Measurements from ENCODE around the gene PEX14.

PEX14 gene

DNA sequence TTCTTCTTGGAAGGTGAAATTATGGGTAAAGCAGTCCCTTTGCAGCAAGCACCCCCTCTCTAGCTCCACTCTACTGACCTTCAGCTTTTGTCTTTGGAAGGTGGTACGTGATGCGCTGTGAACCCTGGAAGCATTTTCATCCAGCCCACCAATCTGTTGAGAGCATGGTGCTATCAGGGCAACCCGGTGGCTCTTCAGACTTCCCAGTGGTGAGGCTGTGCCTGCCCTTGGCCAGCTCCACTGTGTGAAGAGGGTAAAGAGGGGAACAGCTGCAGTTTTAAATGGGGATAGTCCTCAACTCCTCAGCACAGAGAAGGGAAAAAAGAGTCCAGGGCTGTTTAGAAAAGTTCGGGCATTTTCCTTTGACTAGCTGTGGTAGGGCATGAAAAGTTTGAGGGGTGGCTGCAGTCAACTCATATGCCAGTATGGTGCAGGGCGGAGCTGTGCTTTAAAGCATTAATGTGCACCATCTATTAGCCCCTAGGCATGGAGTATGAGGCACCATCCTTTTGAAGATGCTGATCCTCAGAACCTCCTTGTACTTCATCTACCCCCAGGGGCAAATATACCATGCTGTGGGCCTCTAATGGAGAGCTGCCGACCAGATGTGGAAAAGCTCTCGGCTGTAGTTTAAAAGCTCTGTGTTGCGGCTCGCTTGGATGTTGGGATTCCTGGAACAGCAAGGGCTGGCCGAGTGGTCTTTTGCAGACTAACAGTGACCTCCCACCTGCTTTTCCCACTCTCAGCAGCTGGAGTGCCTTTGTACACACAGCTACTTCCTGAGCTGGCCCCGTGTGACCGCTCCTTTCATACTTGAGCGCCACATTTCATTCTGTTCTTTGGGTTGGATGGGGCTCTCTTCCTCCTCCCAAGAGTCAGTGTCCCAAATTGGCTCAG is 123.0 kb downstream of the PEX14 start:
- DNase-seq (ENCODE audit: low spot score): no peak

DNA sequence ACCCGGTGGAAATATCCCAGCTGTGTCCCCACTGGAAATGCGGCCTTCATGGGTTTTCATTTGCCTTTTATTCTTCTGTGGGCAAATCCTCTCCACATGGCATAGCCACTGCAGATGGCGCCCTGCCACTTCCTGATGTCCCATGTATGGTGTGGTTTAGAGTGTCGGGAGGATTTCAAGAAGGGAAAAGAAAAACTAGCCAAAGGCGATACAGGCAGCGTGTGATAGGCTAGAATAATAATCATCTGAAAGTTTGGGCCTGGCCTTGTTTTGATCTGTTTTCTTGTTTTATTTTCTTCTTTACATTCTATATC is 123.6 kb downstream of the PEX14 start:
- no peak for DNase-seq (ENCODE audit: low spot score)

DNA sequence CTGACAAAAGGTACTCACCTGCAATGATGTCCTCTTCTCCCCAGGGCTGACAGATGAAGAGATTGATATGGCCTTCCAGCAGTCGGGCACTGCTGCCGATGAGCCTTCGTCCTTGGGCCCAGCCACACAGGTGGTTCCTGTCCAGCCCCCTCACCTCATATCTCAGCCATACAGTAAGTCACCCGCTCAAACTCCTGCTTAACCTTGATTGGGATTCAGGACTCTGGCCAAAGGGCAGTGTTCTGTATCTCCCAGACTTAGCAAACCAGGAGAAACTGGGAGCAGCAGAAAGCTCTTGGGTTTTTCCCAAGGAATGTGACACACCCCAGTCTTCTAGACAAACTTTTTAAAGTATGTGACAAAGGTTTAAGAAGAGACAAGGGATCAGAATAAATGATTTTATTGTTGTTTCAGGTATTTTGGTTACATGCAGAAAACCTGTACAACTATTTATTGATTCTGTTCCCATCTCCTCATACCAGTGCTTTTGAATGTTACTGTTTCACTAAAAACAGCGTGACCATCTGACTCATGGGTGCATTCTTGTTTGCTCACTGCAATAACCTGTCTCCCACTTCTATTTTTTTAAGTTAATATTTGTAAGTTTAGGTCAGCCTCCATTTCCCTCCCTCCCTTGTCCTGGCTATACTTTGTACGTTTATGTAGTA is 124.6 kb downstream of the PEX14 start:
- DNase-seq (ENCODE audit: low spot score): no peak

DNA sequence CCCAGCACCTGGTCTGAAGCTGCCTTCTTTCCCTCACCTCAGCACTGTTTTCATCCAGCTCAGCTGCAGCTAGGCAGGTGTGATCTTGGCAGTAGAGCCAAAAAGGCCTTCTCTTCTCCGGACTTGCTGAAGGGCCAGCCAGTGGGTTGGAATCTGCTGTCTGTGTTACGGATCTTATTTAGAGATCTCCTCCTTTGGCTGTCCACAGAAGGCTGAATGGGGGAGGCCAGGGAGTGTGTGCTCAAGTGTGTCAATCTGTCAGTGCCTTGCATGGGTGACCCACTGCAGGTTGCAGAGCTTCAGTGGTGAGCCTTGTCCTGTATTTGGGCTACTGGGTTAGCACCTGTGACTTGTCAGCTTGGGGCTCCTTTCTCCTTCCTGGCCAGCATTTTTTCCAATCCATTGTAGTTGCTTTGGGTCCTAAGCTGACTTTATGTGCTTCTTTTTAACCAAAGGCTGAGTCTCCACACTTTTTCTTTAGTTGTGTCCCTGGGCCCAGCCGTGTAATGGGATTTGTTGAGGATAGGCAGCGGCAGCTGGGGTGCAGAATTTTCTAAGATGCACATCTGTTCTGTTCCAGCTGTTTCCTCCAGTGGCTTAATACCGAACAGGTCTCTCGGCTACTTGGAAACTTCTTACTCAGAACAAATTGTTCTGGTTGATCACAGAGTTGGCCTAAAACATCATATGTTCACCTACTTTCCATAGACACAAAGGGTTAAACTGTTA is 126.8 kb downstream of the PEX14 start:
- DNase-seq (ENCODE audit: low spot score): no peak

DNA sequence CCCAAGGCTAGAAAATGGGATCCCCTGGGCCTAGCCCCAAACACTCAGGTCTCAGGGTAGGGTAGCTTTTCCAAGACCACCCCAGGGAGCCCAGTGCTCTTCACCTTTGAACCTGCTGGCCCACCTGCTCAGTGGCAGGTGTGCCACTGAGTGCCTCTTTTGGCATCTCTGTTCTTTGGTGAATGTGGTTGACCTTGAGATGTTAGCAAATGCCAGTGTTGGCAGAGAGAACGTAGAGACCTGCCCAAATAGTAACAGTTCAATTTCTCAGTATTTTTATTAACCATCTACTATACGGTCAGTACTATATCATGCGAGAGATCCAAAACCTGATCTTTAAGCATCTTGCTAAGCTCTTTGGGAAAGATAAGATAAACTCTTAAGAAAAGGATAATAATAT is 128.2 kb downstream of the PEX14 start:
- no peak for DNase-seq (ENCODE audit: low spot score)

DNA sequence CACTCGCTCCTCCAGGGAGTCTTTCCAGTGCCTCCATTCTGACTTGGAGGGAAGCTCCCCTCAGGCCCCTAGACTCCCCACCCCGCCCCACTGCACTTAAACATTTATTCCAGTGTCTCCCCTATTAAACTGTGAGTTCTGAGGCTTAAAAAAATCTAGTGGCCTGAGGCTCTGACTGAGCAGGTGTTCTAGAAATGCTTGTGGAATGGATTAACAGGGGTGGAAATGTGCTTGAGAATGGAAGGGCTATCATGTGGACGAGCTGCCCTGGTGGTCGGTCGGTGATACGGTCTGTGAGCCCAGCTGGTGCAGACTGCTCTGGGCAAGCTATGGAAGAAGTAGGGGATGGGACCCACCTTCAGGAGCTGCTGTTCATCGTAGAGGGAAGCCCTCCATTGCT is 130.2 kb downstream of the PEX14 start:
- DNase-seq (ENCODE audit: low spot score): no peak

DNA sequence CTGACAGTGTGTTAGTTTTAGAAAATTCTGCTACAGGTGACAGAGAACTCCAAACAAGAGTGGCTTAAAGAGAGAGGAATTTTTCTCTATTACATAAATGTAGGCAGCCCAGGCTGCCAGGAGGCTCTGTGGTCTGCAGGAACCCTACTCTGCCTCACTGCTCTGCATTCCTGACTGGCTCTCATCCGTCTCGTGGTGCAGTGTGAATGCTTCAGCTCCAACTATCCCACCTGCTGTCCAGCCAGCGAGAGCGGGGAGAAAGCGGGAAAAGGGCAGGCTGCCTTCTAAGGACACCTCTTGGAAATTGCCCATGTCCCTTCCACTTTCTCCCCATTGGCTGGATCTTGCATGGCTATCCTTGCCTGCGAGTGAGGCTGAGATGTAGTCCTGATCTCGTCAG is 131.3 kb downstream of the PEX14 start:
- DNase-seq (ENCODE audit: low spot score): no peak

DNA sequence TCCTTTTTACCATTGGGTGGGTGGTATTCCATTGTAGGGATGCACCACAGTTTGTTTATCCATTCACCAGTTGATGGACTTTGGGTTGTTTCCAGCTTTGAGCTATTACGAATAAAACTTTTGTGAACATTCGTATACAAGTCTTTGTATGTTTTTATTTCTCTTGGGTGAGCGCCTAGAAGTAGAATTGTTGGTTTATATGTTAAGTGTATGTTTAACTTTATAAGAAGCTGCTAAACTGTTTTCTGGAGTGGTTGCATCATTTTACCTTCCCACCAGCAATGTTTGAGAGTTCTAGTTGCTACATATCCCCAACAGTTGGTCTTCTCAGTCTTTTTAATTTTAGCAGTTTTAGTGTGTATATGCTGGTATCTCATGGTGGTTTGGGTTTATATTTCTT is 132.5 kb downstream of the PEX14 start:
- DNase-seq (ENCODE audit: low spot score): no peak

DNA sequence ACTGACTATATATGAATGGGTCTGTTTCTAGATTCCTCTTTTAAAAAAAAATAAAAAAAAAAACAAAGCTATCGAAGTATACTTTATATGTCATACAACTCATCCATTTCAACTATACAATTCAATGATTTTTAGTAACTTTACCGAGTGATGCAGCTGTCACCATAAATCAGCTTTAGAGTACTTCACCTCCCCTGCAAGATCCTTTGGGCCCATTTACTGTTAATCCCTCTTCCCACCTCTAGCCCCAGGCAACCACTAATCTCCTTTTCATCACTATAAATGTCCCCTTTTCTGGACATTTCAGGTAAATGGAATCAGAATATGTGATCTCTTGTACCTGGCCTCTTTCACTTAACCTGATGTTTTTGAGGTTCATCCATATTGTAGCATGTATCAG is 133.9 kb downstream of the PEX14 start:
- no peak for DNase-seq (ENCODE audit: low spot score)

DNA sequence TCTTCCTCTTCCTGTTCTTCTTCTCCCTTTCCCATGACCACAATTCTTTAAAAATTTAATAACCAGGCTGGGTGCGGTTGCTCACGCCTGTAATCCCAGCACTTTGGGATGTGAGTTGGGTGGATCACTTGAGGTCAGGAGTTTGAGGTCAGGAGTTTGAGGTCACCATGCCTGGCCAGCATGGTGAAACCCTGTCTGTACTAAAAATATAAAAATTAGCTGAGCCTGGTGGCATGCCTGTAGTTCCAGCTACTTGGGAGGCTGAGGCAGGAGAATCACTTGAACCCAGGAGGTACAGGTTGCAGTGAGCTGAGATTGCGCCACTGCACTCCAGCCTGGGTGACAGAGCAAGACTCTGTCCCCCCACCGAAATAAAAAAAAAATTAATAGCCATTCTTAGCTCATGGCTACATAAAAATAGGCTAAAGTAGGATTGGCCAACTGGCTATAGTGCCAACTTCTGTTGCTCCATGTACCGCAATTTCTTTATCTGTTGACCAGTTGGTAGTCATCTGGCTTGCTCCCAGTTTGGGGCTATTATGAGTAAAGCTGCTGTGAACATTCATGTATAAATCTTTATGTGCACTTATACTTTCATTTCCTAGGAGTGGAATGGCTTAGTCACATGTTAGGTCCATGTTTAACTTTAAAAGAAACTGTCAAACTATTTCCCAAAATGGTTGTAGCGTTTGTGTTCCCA is 136.3 kb downstream of the PEX14 start:
- no peak for DNase-seq (ENCODE audit: low spot score)

DNA sequence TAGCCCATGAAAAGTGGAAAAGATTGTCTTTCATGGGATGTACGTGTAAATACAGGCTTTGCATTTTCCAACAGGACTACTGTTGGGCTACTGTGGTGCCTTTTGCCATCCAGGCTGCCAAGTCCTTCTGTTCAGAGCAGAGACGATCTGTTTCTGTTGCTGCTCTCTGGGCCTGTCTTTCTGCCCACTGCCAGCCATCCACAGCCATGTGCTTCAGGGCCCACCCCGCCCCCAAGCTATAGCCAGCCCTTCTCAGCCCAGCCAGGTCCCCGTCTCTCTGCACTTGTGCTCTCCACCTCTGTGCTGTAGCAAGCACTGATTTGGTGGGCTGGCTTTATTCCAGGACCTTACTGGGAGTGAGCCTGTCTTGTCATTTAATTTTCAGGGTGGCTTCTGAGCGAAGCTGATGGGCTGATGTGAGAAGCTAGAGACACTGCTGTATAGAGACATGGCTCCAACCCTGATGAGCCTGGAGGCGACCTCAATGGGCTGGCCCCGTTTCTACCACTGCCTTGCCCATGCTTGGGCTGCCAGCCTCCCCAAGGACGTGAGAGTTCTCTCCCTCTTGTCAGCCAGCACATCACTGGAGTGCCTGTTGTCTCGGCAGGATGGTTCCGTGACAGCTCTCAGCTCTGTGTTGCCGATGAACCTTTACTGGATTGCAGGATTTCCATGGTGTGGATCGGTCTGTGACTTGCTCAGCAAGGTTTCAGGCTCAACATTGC is 137.8 kb downstream of the PEX14 start:
- no peak for DNase-seq (ENCODE audit: low spot score)

DNA sequence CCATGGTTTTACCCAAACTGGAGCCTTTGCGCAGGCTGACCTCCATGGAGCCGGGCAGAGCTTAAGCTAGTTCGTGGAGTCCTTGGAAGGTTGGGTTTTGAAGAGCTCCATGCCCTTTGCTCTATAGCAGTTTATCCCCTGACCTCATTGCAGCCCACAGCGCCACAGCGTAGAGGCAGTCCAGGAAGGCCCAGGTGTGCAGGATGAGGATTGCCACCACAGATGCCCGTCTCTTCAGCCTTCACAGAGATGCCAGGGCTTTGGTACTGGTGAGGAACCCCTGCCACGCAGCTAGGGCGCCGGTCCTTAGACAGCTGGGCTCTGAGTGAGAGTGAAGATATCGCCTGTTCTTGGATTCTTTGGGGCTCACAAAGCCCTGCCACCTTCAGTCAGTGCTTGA is 138.6 kb downstream of the PEX14 start:
- DNase-seq (ENCODE audit: low spot score): no peak

DNA sequence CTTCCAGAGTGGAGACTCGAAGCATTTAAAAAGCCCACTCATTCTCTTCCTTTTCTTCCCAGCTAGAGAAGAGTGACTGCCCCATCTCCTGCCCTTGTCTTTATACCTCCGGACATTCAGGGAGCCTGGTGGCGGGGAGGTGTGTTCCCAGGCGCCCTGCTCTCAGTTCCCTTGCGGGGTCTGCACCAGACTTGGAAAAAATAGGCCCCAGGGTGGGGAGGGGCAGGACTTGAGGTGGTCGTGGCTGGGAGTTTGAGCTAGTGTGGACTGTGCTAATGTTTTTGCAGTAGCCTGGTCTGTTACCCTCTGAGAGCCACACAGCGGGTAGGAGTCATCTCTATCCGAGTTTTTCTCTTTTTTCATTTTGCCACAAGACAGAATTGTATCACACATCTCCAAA is 139.1 kb downstream of the PEX14 start:
- no peak for DNase-seq (ENCODE audit: low spot score)

DNA sequence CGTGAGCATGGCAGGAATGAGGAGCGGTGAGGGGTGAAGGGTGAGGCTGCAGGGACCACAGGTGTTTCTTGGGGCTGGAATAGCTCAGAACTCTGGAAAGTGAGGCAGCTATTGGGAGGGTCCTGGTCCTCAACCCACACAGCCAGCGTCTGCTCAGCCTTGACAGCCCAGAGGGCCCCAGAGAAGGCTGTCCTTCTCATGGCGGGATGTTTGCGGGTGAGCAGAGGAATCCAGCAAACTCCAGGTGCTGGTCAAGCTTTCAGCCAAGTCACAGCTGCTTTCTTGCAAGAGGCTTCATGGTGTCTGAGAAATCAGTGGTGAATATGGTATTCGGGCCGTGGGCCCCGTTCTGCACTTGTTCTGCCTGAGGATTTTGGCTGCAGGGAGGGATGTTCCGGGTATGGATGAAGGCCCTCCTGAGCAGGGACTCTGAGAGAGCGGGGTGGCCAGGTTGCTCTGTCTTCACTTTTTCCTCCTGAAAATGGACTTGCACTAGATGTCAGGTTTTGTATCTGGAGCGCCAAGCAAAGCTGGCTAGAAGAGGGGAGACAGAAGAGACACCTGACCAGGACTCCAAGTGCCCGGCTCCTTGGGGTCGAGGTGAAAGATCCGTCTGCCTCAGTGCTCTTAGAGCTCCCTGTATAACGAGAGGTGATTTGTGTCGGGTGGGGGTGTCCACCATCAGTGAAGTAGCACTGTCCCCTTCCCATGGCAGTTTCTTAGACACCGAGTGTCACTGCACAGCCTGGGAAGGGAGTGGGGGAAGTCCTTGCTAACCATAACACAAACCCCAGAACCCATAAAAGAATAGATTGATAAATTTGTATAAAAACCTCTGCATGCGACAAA is 139.9 kb downstream of the PEX14 start:
- no peak for DNase-seq (ENCODE audit: low spot score)

DNA sequence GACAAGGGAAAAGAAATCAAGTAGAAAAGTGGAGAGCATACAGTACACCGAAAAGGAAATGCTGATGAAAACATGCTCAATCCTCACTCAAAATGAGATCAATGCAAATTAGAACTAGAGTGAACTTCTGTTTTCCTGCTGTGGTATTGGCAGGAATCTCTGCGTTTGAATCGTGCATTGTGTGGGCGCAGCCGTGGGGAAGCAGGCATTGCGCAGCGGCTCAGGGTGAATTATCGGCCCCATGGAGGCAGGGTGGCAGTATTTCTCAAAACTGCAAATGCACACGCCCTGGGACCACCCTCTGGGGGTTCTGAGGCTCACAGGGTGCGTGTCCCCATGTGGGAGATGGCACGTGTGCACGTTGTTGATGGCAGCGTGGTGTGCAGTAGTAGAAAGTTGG is 140.6 kb downstream of the PEX14 start:
- DNase-seq (ENCODE audit: low spot score): no peak

DNA sequence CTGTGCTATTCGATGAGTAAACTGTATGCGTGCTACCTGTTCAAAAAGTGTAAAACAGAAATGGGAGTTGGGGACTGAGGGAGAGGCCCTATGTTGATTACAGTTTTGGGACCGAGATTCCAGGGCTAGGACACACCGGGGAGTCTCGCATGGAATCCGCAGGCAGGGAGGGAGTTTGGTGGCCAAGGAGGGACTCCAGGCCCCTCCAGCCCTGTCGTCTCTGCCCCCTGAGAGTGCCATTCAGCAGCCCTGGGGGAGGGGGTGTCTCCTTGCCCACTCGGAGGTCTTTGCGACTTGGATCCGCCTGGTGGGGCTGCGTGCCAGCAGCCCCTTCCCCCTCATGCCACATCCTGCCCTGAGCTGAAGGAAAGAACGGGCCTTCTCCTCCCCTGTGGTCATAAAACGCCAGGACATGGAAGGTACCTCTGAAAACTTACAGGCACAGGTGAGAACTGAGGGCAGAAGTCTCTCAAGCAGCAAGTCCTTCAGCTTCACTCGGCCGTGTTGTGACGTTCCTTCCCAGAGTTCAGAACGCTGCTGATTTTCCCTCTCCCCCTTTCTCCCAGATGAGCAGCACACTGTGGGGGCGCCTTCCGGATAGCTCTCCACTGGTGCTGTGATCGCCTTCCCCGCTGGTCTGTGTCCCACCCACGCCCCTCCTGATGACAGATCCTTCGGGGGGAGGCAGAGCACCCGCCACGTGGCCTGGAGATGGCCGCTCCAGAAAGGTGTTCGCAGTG is 141.4 kb downstream of the PEX14 start:
- no peak for DNase-seq (ENCODE audit: low spot score)

DNA sequence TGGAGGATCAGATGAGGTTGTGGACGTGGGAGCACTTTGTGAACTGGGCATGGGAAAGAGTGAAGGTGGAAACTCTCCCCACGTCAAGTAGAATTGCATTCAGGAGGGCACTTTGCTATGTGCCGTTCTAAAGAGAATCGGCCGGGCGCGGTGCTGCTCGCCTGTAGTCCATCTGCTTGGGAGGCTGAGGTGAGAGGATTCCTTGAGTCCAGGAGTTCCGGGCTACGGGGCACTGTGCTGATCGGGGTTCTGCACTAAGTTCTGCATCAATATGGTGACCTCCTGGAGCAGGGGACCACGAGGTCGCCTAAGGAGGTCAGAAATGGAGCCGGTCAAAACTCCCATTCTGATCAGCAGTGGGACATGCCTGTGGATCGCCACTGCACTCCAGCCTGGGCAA is 141.9 kb downstream of the PEX14 start:
- no peak for DNase-seq (ENCODE audit: low spot score)

DNA sequence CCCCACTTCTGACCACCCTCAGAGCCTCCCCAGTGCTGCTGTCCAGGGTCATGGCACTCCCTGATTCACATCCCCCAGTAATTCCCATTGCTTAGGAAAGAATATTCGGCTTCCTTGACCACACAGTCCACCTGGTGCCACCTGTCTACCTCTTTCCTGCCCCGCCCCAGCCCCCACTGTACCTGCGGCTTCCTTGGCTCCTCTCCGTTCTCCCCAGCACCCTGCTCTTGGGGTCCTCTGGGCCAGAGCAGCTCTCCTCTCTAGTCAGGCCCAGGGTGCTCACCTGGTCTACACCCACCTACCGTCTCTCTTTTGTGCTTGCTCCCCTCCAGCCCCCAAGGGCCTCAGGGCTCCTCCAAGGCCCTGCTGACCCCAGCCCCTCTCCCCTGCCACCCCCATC is 142.6 kb downstream of the PEX14 start:
- no peak for DNase-seq (ENCODE audit: low spot score)

DNA sequence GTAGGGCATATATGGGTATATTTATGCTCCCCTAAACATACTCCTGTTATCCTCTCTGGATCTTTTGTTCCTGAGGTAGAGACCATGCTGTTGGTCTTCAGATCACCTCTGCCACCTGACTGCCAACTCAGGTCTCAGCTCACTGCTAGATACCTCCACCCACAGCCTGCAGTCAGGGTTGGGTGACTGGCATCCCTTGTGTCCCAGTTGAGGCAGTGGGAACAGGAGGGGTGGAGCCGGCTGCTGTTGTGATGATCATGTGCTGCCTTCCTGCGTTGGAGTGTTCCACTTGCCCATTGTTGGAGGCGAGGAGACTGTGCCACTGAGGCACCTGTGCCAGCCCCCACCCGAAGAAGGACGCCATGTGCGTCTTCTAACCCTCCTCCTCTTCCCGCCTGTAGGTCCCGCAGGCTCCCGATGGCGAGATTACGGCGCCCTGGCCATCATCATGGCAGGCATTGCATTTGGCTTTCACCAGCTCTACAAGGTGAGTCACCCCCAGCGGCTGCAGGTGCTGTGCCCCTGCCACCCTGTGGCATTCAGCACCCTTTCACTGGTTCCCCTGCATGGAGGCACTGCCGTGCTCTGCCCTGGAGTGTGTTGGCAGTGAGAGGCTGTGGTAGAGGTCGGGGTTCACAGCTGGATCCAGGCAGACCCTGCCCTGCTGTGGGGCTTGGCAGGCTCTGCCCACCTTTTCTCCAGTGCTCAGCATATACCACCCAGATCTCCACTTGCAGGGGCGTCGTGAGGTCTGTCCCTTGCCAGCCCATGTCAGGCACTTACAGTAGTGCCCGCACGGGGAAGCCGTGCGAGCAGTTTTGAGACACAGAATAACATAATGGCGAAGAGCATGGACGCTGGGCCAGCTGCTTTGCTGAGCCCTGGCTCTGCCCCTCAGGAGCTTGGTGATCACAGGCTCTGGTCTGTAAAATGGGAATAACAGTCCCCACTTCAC is 143.5 kb downstream of the PEX14 start:
- DNase-seq (ENCODE audit: low spot score): no peak

Measured in ecto neural progenitor cell (in vitro differentiated cells).